ENCODE data around the gene VAT1L. TPM values are rescaled to one million over a fixed set of nuclear protein-coding genes. Genes with fewer than 3 reads are reported as not detected.

Gene VAT1L
- total RNA-seq, 1 experiment from 2014 or later: 33.8 TPM

DNA sequence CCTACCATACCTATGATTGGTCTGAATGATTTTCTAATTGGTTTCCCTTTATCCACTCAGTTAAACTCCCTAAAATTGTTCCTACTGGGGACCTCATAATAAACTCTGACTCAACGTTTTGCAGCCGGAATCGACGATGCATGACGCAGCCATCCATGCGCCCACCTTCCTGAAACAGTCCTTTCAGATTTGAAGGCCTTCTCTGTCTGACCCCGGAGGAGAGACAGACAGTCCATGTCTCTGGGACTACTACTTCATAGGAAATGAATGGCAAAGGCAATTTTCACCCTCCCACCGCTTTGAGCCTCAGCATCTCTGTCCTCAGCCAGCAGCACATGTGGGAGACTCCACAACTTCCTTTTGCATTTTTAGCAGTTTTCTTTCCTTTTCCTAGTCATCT lies 13.5 kb downstream of the VAT1L start:
- Histone ChIP-seq H2AFZ (ENCODE audit: low read length) (no peak overlapping the region), H4K91ac (ENCODE audit: insufficient read length, low read depth, low read length) (no peak overlapping the region), H3K79me2 (ENCODE audit: insufficient read depth, low read length) (no peaks in the 10 kb centered on the region), H3K56ac (ENCODE audit: insufficient read length, low read depth, low read length) (no peak overlapping the region), H3K4me2 (ENCODE audit: insufficient read depth, insufficient read length, low read length) (no peak overlapping the region), H3K9ac (ENCODE audit: extremely low read depth, insufficient read length, low read length) (no peak overlapping the region), H3T11ph (ENCODE audit: low read length) (no peak overlapping the region), H3K14ac (ENCODE audit: insufficient read depth, low read length) (no peak overlapping the region), H2BK120ac (ENCODE audit: low read depth, low read length, poor library complexity, severe bottlenecking) (no peak overlapping the region), H2BK5ac (ENCODE audit: insufficient read length, low read length) (no peak overlapping the region), H3K23ac (ENCODE audit: insufficient read length, low read depth, low read length) (no peak overlapping the region), H4K20me1 (ENCODE audit: control insufficient read depth, insufficient read depth, insufficient read length) (no peaks in the 10 kb centered on the region), H2BK12ac (ENCODE audit: insufficient read length, low read depth, low read length) (no peak overlapping the region), H3K18ac (ENCODE audit: insufficient read length, low read depth, low read length) (no peak overlapping the region), H2AK5ac (ENCODE audit: insufficient read length, low read length) (no peak overlapping the region), H3K23me2 (ENCODE audit: insufficient read length, low read depth, low read length, poor library complexity, severe bottlenecking) (no peaks in the 10 kb centered on the region), H3K79me1 (ENCODE audit: insufficient read depth, low read depth, low read length, poor library complexity, severe bottlenecking) (no peaks in the 10 kb centered on the region), H3K27ac (ENCODE audit: insufficient read length, low read depth, low read length) (no peak overlapping the region), H3K9me3 (ENCODE audit: control insufficient read depth, low read depth, low read length) (no peaks in the 10 kb centered on the region), H3K4me1 (ENCODE audit: insufficient read depth, low read length) (no peaks in the 10 kb centered on the region), H3K4ac (ENCODE audit: low read depth, low read length) (no peak overlapping the region), H3K27me3 (ENCODE audit: insufficient read depth, low read length) (no peaks in the 10 kb centered on the region), H4K5ac (ENCODE audit: insufficient read length, low read depth, low read length) (no peak overlapping the region), H2BK20ac (ENCODE audit: low read depth, low read length, poor library complexity, severe bottlenecking) (no peak overlapping the region), H2BK15ac (ENCODE audit: low read depth, low read length) (no peak overlapping the region), H4K8ac (replicated peaks; ENCODE audit: insufficient read length, low read depth, low read length) (no peak overlapping the region)
- no peak for DNase-seq
- Mint-ChIP-seq H3K4me1 (peaks cover 0 to 9% of the 10 kb centered on the region in 2 experiments; a peak in 1 of 4 replicates), H3K36me3 (ENCODE audit: insufficient read depth in 1 of 3, low read depth in 3 of 3) (peaks cover 8 to 12% (median 11%) of the 10 kb centered on the region in 3 experiments; a peak in 6 of 7 replicates), H3K9me3 (peaks cover 0 to 5% of the 10 kb centered on the region in 2 experiments; a peak in 2 of 5 replicates), H3K4me3 (no peak overlapping the region), H3K27me3 (ENCODE audit: low read depth) (no peaks in the 10 kb centered on the region), H3K27ac (peak overlapping the region in 1 of 3 experiments; percentile 15; a peak in 1 of 7 replicates)
- no peak for TF ChIP-seq CTCF (conservative IDR thresholded peaks at IDR 0.05)
- no CpG with 5 or more reads among the region's 8 CpGs for WGBS (ENCODE audit: extremely low coverage, insufficient read length, low lambda C conversion rate)

Data from H9 (cell line).